HepG2 (cell line): Measurements from ENCODE around the gene ZNF687. TPM values are rescaled to one million over a fixed set of nuclear protein-coding genes. Genes with fewer than 3 reads are reported as not detected.

ENCODE experiments used
- AGO1 ChIP-seq: fragments of 200-400 bp; formaldehyde crosslinking; IDR thresholded peaks from 2 replicates; pipeline ENCODE4 v1.6.1; 2017; ENCODE audit warnings: mild to moderate bottlenecking, low read depth, low read length, moderate library complexity; ENCODE audit not compliant: poor library complexity, severe bottlenecking
- DMTF1 ChIP-seq: sonication (generic); formaldehyde crosslinking; IDR thresholded peaks from 2 replicates; pipeline ENCODE4 v1.4.0; 2020; ENCODE audit warnings: mild to moderate bottlenecking, missing genetic modification reagents
- HDAC1 ChIP-seq: sonication (generic); formaldehyde crosslinking; IDR thresholded peaks from 2 replicates; pipeline ENCODE4 v1.5.1; 2020; ENCODE audit warnings: mild to moderate bottlenecking, missing genetic modification reagents
- HNRNPUL1 ChIP-seq: fragments of 200-400 bp; formaldehyde crosslinking; IDR thresholded peaks from 2 replicates; pipeline ENCODE4 v1.6.1; 2017; ENCODE audit warnings: low read depth, mild to moderate bottlenecking, low read length, moderate library complexity
- MIER3 ChIP-seq: IDR thresholded peaks from 2 replicates; pipeline ENCODE4 v1.6.1; 2016; ENCODE audit warnings: missing compliant biosample characterization, borderline replicate concordance
- MIXL1 ChIP-seq: IDR thresholded peaks from 2 replicates; pipeline ENCODE4 v1.6.1; 2016
- NCOA5 ChIP-seq: sonication (generic); formaldehyde crosslinking; IDR thresholded peaks from 2 replicates; pipeline ENCODE4 v1.4.0; 2020; ENCODE audit warnings: missing genetic modification reagents
- NONO ChIP-seq, 2 experiments: fragments of 450-650 bp in 1 of 2; sonication (generic) in 1 of 2; formaldehyde crosslinking in 1 of 2; IDR thresholded peaks in 1 of 2; conservative IDR thresholded peaks in 1 of 2; 2 replicates each; pipeline versions ENCODE4 v1.6.1 to v1.8.0; 2017 to 2022; ENCODE audit warnings: mild to moderate bottlenecking in 1 of 2, missing genetic modification reagents in 1 of 2, moderate library complexity in 1 of 2
- PITX1 ChIP-seq: sonication (generic); formaldehyde crosslinking; IDR thresholded peaks from 2 replicates; pipeline ENCODE4 v1.5.1; 2020; ENCODE audit warnings: mild to moderate bottlenecking, missing genetic modification reagents
- PRPF4 ChIP-seq: fragments of 200-400 bp; formaldehyde crosslinking; IDR thresholded peaks from 2 replicates; pipeline ENCODE4 v1.6.1; 2016; ENCODE audit warnings: low read length, low read depth; ENCODE audit not compliant: poor library complexity, severe bottlenecking
- SIX1 ChIP-seq: sonication (generic); formaldehyde crosslinking; IDR thresholded peaks from 2 replicates; pipeline ENCODE4 v1.4.0; 2020; ENCODE audit warnings: missing genetic modification reagents, borderline replicate concordance
- SP2 ChIP-seq: sonication (generic); formaldehyde crosslinking; IDR thresholded peaks from 2 replicates; pipeline ENCODE4 v1.5.1; 2020; ENCODE audit warnings: mild to moderate bottlenecking, missing genetic modification reagents
- SRSF1 ChIP-seq: fragments of 200-400 bp; formaldehyde crosslinking; optimal IDR thresholded peaks from 2 replicates; pipeline ENCODE3; 2017; ENCODE audit warnings: mild to moderate bottlenecking, low read depth, low read length, moderate library complexity
- TEF ChIP-seq: sonication (generic); formaldehyde crosslinking; IDR thresholded peaks from 2 replicates; pipeline ENCODE4 v1.5.0; 2020; ENCODE audit warnings: missing genetic modification reagents
- YEATS4 ChIP-seq: sonication (generic); formaldehyde crosslinking; IDR thresholded peaks from 2 replicates; pipeline ENCODE4 v1.4.0; 2020; ENCODE audit warnings: missing genetic modification reagents, borderline replicate concordance
- ZBTB7A ChIP-seq: sonication (generic); formaldehyde crosslinking; IDR thresholded peaks from 2 replicates; pipeline ENCODE4 v1.8.0; 2022; ENCODE audit warnings: mild to moderate bottlenecking, missing genetic modification reagents
- ZFP90 ChIP-seq: sonication (generic); formaldehyde crosslinking; IDR thresholded peaks from 2 replicates; pipeline ENCODE4 v1.8.0; 2022; ENCODE audit warnings: missing genetic modification reagents, mild to moderate bottlenecking, inconsistent platforms, borderline replicate concordance
- ZNF501 ChIP-seq: sonication (generic); formaldehyde crosslinking; IDR thresholded peaks from 2 replicates; pipeline ENCODE4 v1.5.1; 2020; ENCODE audit warnings: mild to moderate bottlenecking, moderate library complexity, missing genetic modification reagents
- ZNF720 ChIP-seq: sonication (generic); formaldehyde crosslinking; IDR thresholded peaks from 2 replicates; pipeline ENCODE4 v1.4.0; 2020; ENCODE audit warnings: missing genetic modification reagents
- ZSCAN21 ChIP-seq: sonication (generic); formaldehyde crosslinking; IDR thresholded peaks from 2 replicates; pipeline ENCODE4 v1.8.0; 2022; ENCODE audit warnings: mild to moderate bottlenecking, missing genetic modification reagents, moderate library complexity, borderline replicate concordance
- polyA plus RNA-seq, 8 experiments: library from polyadenylated mRNA; depleted of rRNA in 3 of 8; stranded (reverse) in 7 of 8; unstranded in 1 of 8; fragments of >200 nt; fragmentation: Illumina TruSeq in 4 of 8; extraction: Trizol in 4 of 8; gene quantifications; 2 replicates each; pipeline versions ENCODE4 v1.2.1 to v1.2.3, GENCODE V29; 2011 to 2016; ENCODE audit warnings: low read depth in 4 of 8, missing spikeins in 1 of 8, mixed read lengths in 1 of 8; ENCODE audit not compliant: insufficient read depth in 1 of 8
- total RNA-seq, 5 experiments: library from RNA; depleted of rRNA; stranded (reverse); fragments of >200 nt; fragmentation: Illumina TruSeq; extraction: Trizol; gene quantifications; 2 replicates each; pipeline ENCODE4 v1.2.3, GENCODE V29; 2016; ENCODE audit warnings: low read depth in 1 of 5
- TF ChIP-seq, protein P1 (sequence below): sonication (generic); formaldehyde crosslinking; IDR thresholded peaks from 2 replicates; pipeline ENCODE4 v1.4.0; 2020; ENCODE audit warnings: missing genetic modification reagents, borderline replicate concordance
- TF ChIP-seq, protein P2 (sequence below): sonication (generic); formaldehyde crosslinking; IDR thresholded peaks from 2 replicates; pipeline ENCODE4 v1.4.0; 2020; ENCODE audit warnings: mild to moderate bottlenecking, missing genetic modification reagents

ZNF687 gene
- total and polyA plus RNA-seq, 2 of the 13 experiments (the other 11 are each of a cell fraction or from before 2014, with no cell fraction given): 14.1 to 16.5 TPM

DNA sequence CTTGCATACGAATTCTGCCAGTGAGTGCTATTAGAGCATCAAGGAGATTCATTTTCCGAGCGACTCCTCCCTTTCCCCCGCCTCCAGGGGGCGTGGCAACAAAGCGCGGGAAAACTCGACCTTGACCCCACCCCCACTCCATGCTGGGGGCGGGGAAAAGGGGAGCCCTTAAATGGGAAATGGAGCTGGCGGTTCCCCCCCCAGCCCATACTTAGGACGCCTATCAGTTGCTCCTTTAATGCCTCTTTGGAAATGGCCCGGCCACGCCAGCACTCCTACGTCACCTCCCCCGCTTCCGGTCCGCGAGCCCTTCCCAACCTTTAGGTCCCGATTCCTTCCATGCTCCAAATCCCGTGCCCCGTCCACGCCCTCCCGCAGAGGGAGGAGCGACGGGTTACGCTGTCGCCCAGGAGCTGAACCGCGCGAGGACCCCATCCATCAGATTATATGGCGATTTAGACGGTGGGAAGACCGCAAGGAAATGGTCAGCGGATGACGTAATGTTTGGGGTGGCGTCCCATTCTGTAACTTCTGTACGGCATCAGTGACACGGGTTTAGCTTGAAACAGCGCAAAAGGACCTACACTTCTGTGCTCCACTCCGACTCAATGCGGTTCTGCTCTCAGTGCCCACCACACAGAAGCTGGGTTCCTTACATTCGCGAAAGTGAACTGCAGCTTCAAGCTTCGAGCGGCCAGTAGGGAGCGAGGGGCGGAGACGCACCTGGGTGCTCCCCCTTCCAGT is 702 bp upstream of the ZNF687 start (continued):
- TF ChIP-seq ZSCAN21 (CRISPR knock-in tag) (peak; percentile 53; the same call in 1 of the 2 replicates), PRPF4 (peak; percentile 22), AGO1 (no peak), NONO (IDR thresholded peaks at IDR 0.05) (no peak), NONO (CRISPR knock-in tag; conservative IDR thresholded peaks at IDR 0.05) (peak; percentile 89; the same call in 1 of the 2 replicates), MIXL1 (CRISPR knock-in tag) (no peak), YEATS4 (peak; percentile 75; the same call in 1 of the 2 replicates), ZNF501 (CRISPR knock-in tag) (peak; percentile 93), SP2 (CRISPR knock-in tag) (no peak), HNRNPUL1 (no peak), HDAC1 (CRISPR knock-in tag) (peak; percentile 84), MIER3 (CRISPR knock-in tag) (no peak), SRSF1 (no peak), DMTF1 (CRISPR knock-in tag) (no peak), PITX1 (no peak), NCOA5 (CRISPR knock-in tag) (no peak), ZFP90 (no peak), ZBTB7A (CRISPR knock-in tag) (0 out of 2 replicates have a peak, but pooled peaks have one; percentile 7), SIX1 (CRISPR knock-in tag) (no peak), TEF (CRISPR knock-in tag) (no peak), ZNF720 (CRISPR knock-in tag) (no peak)
- TF ChIP-seq, protein P1, sequence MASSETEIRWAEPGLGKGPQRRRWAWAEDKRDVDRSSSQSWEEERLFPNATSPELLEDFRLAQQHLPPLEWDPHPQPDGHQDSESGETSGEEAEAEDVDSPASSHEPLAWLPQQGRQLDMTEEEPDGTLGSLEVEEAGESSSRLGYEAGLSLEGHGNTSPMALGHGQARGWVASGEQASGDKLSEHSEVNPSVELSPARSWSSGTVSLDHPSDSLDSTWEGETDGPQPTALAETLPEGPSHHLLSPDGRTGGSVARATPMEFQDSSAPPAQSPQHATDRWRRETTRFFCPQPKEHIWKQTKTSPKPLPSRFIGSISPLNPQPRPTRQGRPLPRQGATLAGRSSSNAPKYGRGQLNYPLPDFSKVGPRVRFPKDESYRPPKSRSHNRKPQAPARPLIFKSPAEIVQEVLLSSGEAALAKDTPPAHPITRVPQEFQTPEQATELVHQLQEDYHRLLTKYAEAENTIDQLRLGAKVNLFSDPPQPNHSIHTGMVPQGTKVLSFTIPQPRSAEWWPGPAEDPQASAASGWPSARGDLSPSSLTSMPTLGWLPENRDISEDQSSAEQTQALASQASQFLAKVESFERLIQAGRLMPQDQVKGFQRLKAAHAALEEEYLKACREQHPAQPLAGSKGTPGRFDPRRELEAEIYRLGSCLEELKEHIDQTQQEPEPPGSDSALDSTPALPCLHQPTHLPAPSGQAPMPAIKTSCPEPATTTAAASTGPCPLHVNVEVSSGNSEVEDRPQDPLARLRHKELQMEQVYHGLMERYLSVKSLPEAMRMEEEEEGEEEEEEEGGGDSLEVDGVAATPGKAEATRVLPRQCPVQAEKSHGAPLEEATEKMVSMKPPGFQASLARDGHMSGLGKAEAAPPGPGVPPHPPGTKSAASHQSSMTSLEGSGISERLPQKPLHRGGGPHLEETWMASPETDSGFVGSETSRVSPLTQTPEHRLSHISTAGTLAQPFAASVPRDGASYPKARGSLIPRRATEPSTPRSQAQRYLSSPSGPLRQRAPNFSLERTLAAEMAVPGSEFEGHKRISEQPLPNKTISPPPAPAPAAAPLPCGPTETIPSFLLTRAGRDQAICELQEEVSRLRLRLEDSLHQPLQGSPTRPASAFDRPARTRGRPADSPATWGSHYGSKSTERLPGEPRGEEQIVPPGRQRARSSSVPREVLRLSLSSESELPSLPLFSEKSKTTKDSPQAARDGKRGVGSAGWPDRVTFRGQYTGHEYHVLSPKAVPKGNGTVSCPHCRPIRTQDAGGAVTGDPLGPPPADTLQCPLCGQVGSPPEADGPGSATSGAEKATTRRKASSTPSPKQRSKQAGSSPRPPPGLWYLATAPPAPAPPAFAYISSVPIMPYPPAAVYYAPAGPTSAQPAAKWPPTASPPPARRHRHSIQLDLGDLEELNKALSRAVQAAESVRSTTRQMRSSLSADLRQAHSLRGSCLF (CRISPR knock-in tag): no peak
- TF ChIP-seq, protein P2, sequence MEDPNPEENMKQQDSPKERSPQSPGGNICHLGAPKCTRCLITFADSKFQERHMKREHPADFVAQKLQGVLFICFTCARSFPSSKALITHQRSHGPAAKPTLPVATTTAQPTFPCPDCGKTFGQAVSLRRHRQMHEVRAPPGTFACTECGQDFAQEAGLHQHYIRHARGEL (CRISPR knock-in tag): no peak
